ENCODE measurements around the gene GSX2.

GRCh38 chr4:54109241-54110018, 9.5 kb downstream of the GSX2 start:
- no peak for TF ChIP-seq CTBP1 (IDR thresholded peaks at IDR 0.05; ENCODE audit: borderline replicate concordance)
- no peak for TF ChIP-seq BHLHE40 (IDR thresholded peaks at IDR 0.05; ENCODE audit: borderline replicate concordance)
- TF ChIP-seq ZNF384 (IDR thresholded peaks at IDR 0.05), result no peak
- no peak for TF ChIP-seq LEF1 (IDR thresholded peaks at IDR 0.05; ENCODE audit: borderline replicate concordance)
- TF ChIP-seq TARDBP (IDR thresholded peaks at IDR 0.05), result no peak
- TF ChIP-seq FOXA1 (IDR thresholded peaks at IDR 0.05), result no peak
- no peak for TF ChIP-seq FOXM1 (IDR thresholded peaks at IDR 0.05; ENCODE audit: borderline replicate concordance)
- no peak for TF ChIP-seq FOXK2 (IDR thresholded peaks at IDR 0.05)

All from HEK293T (cell line).